ENCODE results near the gene PREB. TPM values are rescaled to one million over a fixed set of nuclear protein-coding genes. Genes with fewer than 3 reads are reported as not detected.

PREB gene
- total and polyA plus RNA-seq, 2 of the 13 experiments (the other 11 are each of a cell fraction or from before 2014, with no cell fraction given): 112 to 192 TPM

DNA sequence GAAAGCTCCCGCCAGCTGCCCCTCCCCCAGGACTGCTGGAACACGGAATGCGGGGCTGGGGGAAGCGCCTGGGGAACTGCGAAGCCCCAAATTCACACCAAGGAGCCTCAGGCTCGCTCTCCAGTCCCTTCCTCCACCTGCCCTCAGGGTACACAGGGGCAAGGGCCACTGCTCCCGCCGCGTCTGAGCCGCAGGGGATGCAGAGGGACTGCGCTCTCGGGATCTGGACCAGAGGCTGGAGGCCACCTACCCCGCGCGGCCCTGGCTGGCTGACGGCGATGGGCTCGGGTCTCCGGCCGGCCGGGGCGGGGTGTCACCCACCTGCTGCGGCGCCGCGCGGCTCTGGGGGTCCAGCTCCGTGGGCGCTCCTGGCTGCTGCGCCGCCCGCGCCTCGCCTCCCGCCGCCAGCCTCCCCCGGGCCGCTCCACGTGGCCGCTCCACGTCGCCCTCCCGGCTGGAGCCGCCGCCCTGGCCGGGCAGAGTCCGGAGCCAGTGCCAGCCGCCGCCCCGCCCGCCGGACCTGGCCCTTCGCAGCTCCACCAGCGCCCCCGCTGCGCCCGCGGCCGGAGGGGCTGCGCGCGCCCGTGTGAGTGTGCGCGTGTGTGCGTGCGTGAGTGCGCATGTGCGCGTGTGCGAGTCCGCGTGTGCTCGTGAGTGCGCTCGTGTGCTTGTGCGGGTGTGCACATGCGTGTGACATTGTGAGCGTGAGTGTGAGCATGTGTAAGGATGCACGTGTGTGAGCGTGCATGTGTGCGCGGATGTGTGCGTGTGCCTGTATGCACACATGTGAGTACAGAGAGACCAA is 15.7 kb downstream of the PREB start, which contains the start of gene CGREF1 (continued):
- TF ChIP-seq, protein P1, sequence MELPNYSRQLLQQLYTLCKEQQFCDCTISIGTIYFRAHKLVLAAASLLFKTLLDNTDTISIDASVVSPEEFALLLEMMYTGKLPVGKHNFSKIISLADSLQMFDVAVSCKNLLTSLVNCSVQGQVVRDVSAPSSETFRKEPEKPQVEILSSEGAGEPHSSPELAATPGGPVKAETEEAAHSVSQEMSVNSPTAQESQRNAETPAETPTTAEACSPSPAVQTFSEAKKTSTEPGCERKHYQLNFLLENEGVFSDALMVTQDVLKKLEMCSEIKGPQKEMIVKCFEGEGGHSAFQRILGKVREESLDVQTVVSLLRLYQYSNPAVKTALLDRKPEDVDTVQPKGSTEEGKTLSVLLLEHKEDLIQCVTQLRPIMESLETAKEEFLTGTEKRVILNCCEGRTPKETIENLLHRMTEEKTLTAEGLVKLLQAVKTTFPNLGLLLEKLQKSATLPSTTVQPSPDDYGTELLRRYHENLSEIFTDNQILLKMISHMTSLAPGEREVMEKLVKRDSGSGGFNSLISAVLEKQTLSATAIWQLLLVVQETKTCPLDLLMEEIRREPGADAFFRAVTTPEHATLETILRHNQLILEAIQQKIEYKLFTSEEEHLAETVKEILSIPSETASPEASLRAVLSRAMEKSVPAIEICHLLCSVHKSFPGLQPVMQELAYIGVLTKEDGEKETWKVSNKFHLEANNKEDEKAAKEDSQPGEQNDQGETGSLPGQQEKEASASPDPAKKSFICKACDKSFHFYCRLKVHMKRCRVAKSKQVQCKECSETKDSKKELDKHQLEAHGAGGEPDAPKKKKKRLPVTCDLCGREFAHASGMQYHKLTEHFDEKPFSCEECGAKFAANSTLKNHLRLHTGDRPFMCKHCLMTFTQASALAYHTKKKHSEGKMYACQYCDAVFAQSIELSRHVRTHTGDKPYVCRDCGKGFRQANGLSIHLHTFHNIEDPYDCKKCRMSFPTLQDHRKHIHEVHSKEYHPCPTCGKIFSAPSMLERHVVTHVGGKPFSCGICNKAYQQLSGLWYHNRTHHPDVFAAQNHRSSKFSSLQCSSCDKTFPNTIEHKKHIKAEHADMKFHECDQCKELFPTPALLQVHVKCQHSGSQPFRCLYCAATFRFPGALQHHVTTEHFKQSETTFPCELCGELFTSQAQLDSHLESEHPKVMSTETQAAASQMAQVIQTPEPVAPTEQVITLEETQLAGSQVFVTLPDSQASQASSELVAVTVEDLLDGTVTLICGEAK (IDR thresholded peaks at IDR 0.05): no peak
- TF ChIP-seq, protein P1 (CRISPR knock-in tag; IDR thresholded peaks at IDR 0.05): no peak
- TF ChIP-seq, protein P2, sequence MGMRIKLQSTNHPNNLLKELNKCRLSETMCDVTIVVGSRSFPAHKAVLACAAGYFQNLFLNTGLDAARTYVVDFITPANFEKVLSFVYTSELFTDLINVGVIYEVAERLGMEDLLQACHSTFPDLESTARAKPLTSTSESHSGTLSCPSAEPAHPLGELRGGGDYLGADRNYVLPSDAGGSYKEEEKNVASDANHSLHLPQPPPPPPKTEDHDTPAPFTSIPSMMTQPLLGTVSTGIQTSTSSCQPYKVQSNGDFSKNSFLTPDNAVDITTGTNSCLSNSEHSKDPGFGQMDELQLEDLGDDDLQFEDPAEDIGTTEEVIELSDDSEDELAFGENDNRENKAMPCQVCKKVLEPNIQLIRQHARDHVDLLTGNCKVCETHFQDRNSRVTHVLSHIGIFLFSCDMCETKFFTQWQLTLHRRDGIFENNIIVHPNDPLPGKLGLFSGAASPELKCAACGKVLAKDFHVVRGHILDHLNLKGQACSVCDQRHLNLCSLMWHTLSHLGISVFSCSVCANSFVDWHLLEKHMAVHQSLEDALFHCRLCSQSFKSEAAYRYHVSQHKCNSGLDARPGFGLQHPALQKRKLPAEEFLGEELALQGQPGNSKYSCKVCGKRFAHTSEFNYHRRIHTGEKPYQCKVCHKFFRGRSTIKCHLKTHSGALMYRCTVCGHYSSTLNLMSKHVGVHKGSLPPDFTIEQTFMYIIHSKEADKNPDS (CRISPR knock-in tag; IDR thresholded peaks at IDR 0.05): 0 out of 2 replicates have a peak, but pooled peaks have one; percentile 24
- TF ChIP-seq ZBTB42 (CRISPR knock-in tag; IDR thresholded peaks at IDR 0.05) (no peak), NRL (CRISPR knock-in tag; IDR thresholded peaks at IDR 0.05; ENCODE audit: borderline replicate concordance) (no peak), RFX5 (IDR thresholded peaks at IDR 0.05; ENCODE audit: low read depth, low read length) (no peak), KDM3A (CRISPR knock-in tag; IDR thresholded peaks at IDR 0.05; ENCODE audit: low read depth) (peak; percentile 49; the same call in 1 of the 2 replicates), MYNN (CRISPR knock-in tag; IDR thresholded peaks at IDR 0.05; ENCODE audit: low read depth) (no peak), DMAP1 (CRISPR knock-in tag; IDR thresholded peaks at IDR 0.05) (peak; percentile 19; the same call in 1 of the 2 replicates), CREB1 (IDR thresholded peaks at IDR 0.05) (no peak), CREB1 (CRISPR knock-in tag; IDR thresholded peaks at IDR 0.05) (no peak)
- TF ChIP-seq, protein P3, sequence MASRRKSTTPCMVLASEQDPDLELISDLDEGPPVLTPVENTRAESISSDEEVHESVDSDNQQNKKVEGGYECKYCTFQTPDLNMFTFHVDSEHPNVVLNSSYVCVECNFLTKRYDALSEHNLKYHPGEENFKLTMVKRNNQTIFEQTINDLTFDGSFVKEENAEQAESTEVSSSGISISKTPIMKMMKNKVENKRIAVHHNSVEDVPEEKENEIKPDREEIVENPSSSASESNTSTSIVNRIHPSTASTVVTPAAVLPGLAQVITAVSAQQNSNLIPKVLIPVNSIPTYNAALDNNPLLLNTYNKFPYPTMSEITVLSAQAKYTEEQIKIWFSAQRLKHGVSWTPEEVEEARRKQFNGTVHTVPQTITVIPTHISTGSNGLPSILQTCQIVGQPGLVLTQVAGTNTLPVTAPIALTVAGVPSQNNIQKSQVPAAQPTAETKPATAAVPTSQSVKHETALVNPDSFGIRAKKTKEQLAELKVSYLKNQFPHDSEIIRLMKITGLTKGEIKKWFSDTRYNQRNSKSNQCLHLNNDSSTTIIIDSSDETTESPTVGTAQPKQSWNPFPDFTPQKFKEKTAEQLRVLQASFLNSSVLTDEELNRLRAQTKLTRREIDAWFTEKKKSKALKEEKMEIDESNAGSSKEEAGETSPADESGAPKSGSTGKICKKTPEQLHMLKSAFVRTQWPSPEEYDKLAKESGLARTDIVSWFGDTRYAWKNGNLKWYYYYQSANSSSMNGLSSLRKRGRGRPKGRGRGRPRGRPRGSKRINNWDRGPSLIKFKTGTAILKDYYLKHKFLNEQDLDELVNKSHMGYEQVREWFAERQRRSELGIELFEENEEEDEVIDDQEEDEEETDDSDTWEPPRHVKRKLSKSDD (CRISPR knock-in tag; IDR thresholded peaks at IDR 0.05; ENCODE audit: low read depth): peak; percentile 81; the same call in 1 of the 2 replicates
- TF ChIP-seq, protein P4, sequence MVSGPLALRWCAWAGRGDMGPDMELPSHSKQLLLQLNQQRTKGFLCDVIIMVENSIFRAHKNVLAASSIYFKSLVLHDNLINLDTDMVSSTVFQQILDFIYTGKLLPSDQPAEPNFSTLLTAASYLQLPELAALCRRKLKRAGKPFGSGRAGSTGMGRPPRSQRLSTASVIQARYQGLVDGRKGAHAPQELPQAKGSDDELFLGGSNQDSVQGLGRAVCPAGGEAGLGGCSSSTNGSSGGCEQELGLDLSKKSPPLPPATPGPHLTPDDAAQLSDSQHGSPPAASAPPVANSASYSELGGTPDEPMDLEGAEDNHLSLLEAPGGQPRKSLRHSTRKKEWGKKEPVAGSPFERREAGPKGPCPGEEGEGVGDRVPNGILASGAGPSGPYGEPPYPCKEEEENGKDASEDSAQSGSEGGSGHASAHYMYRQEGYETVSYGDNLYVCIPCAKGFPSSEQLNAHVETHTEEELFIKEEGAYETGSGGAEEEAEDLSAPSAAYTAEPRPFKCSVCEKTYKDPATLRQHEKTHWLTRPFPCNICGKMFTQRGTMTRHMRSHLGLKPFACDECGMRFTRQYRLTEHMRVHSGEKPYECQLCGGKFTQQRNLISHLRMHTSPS (CRISPR knock-in tag; IDR thresholded peaks at IDR 0.05; ENCODE audit: low read depth): 0 out of 2 replicates have a peak, but pooled peaks have one; percentile 17

Measured in HepG2 (cell line).